ENCODE results near the gene ANKRD2. TPM values are rescaled to one million over a fixed set of nuclear protein-coding genes. Genes with fewer than 3 reads are reported as not detected.

Gene ANKRD2
- total and polyA plus RNA-seq, 8 donors, result 0.25 to 9.9 (median 0.68) TPM; not detected in 5

DNA sequence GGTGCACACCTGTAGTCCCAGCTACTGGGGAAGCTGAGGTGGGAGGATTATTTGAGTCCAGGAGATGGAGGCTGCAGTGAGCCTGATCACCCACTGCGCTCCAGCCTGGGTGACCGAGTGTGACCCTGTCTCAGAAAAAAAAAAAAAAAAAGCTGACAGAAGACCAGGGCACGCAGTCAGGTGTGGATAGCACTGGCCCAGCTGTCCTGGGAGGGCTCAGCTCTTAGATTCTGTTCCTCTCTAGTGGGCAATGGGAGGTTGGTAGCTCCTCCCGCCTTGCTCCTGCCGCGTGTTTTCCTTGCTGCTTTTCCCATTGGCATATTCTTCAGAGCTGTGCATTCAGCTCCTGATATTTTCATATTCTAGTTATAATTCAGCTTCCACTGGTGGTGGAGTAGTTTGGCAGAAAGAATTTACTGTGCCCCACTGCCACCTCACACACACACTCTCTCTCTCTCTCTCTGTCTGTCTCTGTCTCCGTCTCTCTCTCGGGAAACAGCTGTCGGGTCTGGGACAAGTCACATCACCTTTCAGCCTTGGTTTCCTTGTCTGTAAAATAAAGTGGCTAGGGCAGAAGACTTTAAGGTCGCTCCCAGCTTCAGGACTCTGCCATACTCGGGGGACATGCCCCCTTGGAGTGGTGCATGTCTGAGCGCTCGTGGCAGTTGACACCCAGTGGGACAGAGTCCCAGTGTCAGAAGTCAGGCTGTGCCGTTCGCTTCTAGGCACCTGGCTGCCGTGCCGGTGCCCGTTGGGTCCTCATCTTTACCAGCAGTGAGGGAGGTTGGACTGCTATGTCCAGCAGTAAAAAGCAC lies 25.9 kb upstream of the ANKRD2 start:
- 83 to 89% (median 88%) methylated on average over 12 to 18 of the region's 18 CpGs for WGBS, 5 donors

DNA sequence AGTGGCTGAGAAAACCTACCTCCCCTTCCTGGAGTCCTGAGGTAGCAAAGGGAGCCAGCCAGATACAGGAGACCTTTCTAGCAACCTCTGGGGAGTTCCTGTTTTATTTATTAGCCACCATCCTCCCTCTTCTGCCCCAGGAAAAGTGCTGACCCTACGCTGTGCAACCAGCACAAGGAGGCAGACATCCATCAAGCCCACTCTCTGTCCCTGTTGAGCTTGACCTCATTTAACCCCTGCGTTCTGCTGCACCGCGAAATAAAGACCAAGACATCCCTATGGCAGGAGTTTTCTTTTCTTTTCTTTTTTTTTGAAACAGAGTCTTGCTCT lies 25.3 kb upstream of the ANKRD2 start:
- TF ChIP-seq POLR2AphosphoS5 (IDR thresholded peaks at IDR 0.05) (no peak), POLR2A (IDR thresholded peaks at IDR 0.05) (no peak), EP300 (IDR thresholded peaks at IDR 0.05) (no peak)
- TF ChIP-seq, protein P1, sequence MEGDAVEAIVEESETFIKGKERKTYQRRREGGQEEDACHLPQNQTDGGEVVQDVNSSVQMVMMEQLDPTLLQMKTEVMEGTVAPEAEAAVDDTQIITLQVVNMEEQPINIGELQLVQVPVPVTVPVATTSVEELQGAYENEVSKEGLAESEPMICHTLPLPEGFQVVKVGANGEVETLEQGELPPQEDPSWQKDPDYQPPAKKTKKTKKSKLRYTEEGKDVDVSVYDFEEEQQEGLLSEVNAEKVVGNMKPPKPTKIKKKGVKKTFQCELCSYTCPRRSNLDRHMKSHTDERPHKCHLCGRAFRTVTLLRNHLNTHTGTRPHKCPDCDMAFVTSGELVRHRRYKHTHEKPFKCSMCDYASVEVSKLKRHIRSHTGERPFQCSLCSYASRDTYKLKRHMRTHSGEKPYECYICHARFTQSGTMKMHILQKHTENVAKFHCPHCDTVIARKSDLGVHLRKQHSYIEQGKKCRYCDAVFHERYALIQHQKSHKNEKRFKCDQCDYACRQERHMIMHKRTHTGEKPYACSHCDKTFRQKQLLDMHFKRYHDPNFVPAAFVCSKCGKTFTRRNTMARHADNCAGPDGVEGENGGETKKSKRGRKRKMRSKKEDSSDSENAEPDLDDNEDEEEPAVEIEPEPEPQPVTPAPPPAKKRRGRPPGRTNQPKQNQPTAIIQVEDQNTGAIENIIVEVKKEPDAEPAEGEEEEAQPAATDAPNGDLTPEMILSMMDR (IDR thresholded peaks at IDR 0.05), result no peak
- intact Hi-C loops (cut with DNase I; ENCODE audit: low total_unique reads), result no loop called here
- WGBS, 5 donors, result 63 to 84% (median 79%) methylated on average over 4 of the region's 4 CpGs

More for the DNA sequence above, 25.9 kb upstream of the ANKRD2 start:
- intact Hi-C loops (cut with DNase I; ENCODE audit: low total_unique reads), result no loop called here
- H3K4me1 ChIP-seq, result peaks cover 21 to 33% (median 22%) of the 10 kb centered on the region in 4 donors
- H3K36me3 ChIP-seq, result peaks cover 0 to 4% (median 0%) of the 10 kb centered on the region in 4 donors
- no peak overlapping the region for H3K4me3 ChIP-seq
- no peak for DNase-seq
- no peaks in the 10 kb centered on the region for H3K9me3 ChIP-seq
- TF ChIP-seq, protein P1 (IDR thresholded peaks at IDR 0.05), result no peak
- TF ChIP-seq EP300 (IDR thresholded peaks at IDR 0.05), result no peak
- TF ChIP-seq POLR2A (IDR thresholded peaks at IDR 0.05), result no peak
- no peak for TF ChIP-seq POLR2AphosphoS5 (IDR thresholded peaks at IDR 0.05)
- no peaks in the 10 kb centered on the region for H3K27me3 ChIP-seq
- H3K27ac ChIP-seq, result no peak overlapping the region

DNA sequence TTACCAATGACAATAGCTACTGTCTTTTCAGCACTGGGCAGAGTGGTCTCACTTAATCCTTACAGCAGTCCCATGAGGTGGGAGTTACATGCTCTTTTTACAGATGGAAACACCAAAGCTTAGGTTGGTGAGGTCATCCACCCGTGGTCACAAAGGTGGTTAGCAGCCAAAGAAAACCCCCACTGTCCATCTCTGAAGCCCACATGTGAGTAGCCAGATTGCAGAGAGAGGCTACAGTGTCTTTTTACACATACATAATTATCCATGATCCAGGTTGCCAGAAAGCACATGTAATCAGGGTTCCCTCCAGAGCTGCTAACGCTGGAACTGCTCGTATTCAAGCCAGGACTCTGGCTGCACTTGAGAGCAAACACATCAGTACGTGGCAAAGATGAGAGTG lies 24.6 kb upstream of the ANKRD2 start:
- intact Hi-C loops (cut with DNase I; ENCODE audit: low total_unique reads), result no loop called here
- TF ChIP-seq, protein P1 (IDR thresholded peaks at IDR 0.05), result no peak
- no peak for TF ChIP-seq EP300 (IDR thresholded peaks at IDR 0.05)
- no peak for TF ChIP-seq POLR2A (IDR thresholded peaks at IDR 0.05)
- no peak for TF ChIP-seq POLR2AphosphoS5 (IDR thresholded peaks at IDR 0.05)
- H3K9me3 ChIP-seq, result no peaks in the 10 kb centered on the region
- H3K27ac ChIP-seq, result no peak overlapping the region
- H3K4me3 ChIP-seq, result no peak overlapping the region
- H3K27me3 ChIP-seq, result no peaks in the 10 kb centered on the region
- peaks cover 9 to 21% (median 10%) of the 10 kb centered on the region in 4 donors for H3K4me1 ChIP-seq
- peaks cover 0 to 4% (median 0%) of the 10 kb centered on the region in 4 donors for H3K36me3 ChIP-seq
- no peak for DNase-seq
- WGBS, 5 donors, result 61 to 76% (median 73%) methylated on average over 4 of the region's 4 CpGs

More for the DNA sequence above, 25.3 kb upstream of the ANKRD2 start:
- Histone ChIP-seq H3K27me3 (no peaks in the 10 kb centered on the region), H3K27ac (no peak overlapping the region), H3K4me3 (no peak overlapping the region), H3K9me3 (no peaks in the 10 kb centered on the region), H3K36me3 (peaks cover 0 to 4% (median 0%) of the 10 kb centered on the region in 4 donors), H3K4me1 (peaks cover 16 to 28% (median 17%) of the 10 kb centered on the region in 4 donors)
- no peak for DNase-seq

DNA sequence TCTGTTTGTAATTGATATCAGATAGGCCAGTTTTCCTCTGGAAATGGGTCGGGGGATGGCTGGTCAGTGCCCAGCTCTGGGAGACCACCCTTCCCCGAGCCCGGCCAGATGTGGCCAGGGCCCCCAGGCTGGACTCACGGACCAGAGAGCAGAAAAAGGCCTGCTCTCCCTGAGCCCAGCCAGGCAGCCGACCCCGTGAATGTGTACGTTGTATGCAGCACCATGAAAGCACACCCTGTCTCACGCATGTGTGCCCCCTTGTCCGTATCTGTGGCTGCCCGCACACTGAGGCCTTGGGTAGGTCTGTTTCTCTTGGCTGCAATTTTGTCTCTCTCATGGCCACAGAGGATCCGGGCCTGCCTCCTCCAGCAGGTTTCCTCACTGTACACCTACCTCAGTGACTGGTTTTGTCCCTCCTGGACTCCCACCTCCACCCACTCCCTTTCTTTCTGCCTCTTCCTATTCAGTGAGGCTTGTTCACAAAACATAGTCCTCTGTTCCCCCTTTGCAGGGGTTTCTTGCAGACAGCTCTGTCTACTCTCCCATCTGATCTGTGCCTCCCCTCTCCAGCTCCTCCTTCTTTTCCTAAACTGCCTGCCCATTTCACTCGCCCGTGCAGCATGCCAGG lies 23.6 kb upstream of the ANKRD2 start:
- H3K27me3 ChIP-seq, result no peaks in the 10 kb centered on the region
- intact Hi-C loops (cut with DNase I; ENCODE audit: low total_unique reads), result no loop called here
- no peak overlapping the region for H3K4me3 ChIP-seq
- peaks cover 0 to 20% (median 7%) of the 10 kb centered on the region in 4 donors for H3K4me1 ChIP-seq
- DNase-seq, result no peak
- no peak overlapping the region for H3K27ac ChIP-seq
- H3K36me3 ChIP-seq, result peaks cover 0 to 4% (median 0%) of the 10 kb centered on the region in 4 donors
- no peaks in the 10 kb centered on the region for H3K9me3 ChIP-seq
- 86 to 93% (median 89%) methylated on average over 13 of the region's 13 CpGs for WGBS, 5 donors
- TF ChIP-seq, protein P1 (IDR thresholded peaks at IDR 0.05), result no peak
- TF ChIP-seq POLR2A (IDR thresholded peaks at IDR 0.05) (no peak), POLR2AphosphoS5 (IDR thresholded peaks at IDR 0.05) (no peak), EP300 (IDR thresholded peaks at IDR 0.05) (no peak)
